Effector CD4-positive, alpha-beta T cell (primary cell): ENCODE data around the gene EGFL6. TPM values are rescaled to one million over a fixed set of nuclear protein-coding genes. Genes with fewer than 3 reads are reported as not detected.

Source experiments
- DNase-seq: peaks from one replicate; pipeline ENCODE4 v3.0.0-alpha.2; 2020
- total RNA-seq: gene quantifications from one replicate; lab custom pipeline; 2026; lab: John Stamatoyannopoulos, UW

EGFL6 gene
- total RNA-seq, result not detected

- DNase-seq, result no peak
Measured at GRCh38 chrX:13569479-13570260, at the start of gene EGFL6. Gene EGFL6 (plus strand): TSS chrX:13569601. CDS start chrX:13569862, 261 bp downstream.

GRCh38 chrX:13520351-13520750 lies 49.0 kb upstream of the EGFL6 start:
- DNase-seq, result no peak

DNA sequence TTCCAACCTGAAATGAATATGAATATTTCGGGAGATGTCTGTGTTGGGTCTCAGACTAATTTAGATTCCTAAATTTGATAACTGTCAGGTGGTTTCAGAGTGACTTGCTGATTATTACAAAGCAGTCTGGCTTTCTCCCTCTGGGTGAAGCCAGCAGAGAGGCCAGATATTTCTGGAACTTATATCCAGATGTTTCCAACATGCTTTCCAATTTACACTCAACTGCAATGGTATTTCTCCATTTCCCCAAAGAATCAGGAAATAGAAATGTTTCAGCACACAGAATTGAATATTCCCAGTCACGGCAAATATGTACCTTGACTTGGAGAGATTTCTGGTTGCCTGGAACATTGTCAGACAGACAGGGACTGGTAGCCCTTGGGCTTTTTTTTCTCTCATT lies 48.5 kb upstream of the EGFL6 start:
- DNase-seq, result no peak

- DNase-seq, result no peak
Measured at GRCh38 chrX:13522811-13523210, 46.6 kb upstream of the EGFL6 start.

DNA sequence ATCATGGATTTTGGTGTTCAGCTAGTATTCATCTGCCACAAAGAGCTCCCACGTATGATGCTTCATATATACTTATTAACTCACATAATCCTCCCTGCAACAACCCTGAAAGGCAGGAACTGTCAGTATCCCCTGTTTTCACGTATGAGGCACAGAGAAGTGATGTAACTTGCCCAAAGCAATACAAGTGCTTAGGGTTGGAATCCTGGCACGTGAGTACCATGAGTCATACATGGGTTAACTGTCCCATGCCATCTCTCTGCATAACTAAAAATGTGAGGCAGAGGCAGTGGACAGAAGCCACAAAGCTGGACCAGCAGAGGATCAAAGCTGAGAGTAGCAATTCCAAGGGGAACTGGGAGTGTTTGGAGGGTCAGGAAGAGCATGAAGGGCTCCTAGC lies 35.7 kb upstream of the EGFL6 start:
- DNase-seq, result no peak

- no peak for DNase-seq
Measured at GRCh38 chrX:13535376-13536165, 33.8 kb upstream of the EGFL6 start.

- DNase-seq, result no peak
Measured at GRCh38 chrX:13536551-13536950, 32.9 kb upstream of the EGFL6 start.

DNA sequence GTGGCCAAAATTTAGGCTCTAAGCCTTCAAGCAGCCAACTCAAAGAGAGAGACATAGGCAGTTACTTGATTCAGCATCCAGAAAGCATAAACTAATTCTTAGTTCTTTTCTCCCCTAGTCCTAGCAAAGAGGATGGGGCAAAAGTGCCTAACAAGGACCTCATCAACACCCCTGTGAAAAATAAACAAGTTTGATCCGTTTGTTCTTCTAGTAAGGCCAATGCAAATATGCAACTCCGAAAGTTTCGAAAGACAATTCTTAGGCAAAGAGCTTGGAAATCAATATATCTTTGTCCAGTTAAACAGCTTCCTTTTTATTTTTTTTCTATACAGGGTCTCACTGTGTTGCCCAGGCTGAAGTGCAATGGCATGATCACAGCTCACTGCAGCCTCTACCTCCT lies 31.0 kb upstream of the EGFL6 start:
- DNase-seq, result no peak

DNA sequence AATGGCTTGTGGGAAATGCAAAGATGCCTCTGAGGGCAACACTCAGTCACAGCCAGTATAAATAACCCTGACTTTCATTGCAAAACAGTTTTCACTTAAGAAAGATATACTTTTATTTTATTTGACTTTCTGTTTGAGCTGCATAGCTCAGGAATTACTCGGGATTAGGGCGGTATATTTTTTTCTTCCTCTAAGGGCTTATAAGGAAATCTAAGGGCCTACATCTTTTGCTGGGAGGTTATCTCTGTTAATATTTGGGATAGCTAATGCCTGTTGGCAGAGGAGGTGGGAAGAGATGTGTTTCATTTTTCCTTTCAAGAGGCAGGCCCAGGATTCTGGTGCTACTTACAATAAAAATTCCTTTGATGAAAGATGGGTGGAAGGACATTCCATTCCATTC lies 28.8 kb upstream of the EGFL6 start:
- no peak for DNase-seq

GRCh38 chrX:13545726-13546125 lies 23.7 kb upstream of the EGFL6 start:
- DNase-seq, result no peak

GRCh38 chrX:13547671-13548070 lies 21.7 kb upstream of the EGFL6 start:
- no peak for DNase-seq

DNA sequence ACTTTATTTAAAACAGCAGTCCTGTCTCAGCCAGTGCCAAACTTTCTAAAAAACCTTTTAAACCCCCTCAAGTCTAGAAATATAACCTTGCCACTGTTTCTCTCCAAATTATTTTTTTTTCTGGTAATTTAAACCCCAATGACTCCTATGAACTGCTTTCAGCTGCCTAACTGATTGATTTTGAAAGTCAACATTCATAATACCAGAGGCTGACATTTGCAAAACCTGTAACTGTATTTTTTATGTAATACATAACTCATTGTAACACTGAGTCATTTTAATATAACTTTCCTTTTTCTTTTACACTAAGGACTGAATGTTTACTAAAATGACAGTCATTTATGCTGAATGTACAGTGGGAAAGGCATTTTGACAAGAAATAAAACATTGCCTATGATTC lies 19.1 kb upstream of the EGFL6 start:
- DNase-seq, result no peak

- DNase-seq, result no peak
Measured at GRCh38 chrX:13551610-13552009, 17.8 kb upstream of the EGFL6 start.

GRCh38 chrX:13552892-13553291 lies 16.5 kb upstream of the EGFL6 start:
- no peak for DNase-seq

DNA sequence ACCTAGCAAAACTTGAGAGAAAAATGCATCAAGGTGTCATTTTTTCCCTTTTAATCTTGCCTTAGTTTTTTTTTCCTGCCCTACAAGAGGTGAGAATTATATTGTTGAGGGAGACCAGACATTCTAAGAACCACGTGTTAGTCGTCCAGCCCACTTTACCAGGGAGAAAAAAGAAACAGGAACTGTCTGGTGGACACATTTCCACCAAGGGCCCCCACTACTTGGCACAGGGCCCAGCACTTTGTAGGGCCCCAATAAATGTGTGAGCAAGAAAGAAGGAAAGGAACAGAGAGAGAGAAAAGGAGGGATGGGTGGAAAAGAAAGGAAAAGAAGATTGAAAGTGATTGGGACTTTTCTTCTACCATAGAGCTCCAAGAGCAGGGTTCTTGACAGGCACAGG lies 3.9 kb upstream of the EGFL6 start:
- DNase-seq, result no peak

GRCh38 chrX:13570261-13570605 lies 832 bp downstream of the EGFL6 start:
- no peak for DNase-seq

DNA sequence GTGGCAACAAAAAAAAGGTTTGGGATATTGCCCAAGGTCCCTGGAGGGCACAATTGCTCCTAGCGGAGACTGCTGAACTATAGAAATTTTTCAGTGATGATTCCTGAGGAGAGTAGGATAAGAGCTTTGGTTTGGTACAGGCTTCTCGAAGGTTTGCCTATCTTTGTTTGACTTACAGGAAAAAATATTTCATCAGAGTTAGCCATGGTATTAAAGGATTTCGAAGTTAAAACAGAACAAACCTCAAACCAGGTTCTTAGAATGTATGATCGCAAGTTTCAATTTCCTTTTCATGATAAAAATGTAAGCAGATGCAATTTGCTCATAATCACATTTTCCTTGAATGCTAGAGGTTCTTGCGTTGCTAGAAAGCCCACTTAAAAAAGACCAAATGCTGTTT lies 1.7 kb downstream of the EGFL6 start:
- no peak for DNase-seq

DNA sequence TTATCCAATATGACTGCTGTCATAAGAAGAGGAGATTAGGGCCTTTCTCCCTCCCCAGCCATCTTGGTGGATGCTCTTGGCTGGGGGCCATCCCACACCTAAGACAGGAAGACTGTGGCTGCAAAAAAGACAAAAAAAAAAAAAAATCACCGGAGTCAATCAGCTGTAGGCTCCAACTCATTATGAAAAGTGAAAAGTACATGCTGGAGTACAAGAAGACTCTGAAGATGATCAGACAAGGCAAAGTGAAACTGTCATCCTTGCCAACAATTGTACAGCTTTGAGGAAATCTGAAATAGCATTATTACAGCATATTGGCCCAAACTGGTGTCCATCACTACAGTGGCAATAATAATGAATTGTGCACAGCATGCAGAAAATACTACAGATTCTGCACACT lies 5.2 kb downstream of the EGFL6 start:
- no peak for DNase-seq

GRCh38 chrX:13579661-13580060 lies 10.3 kb downstream of the EGFL6 start:
- DNase-seq, result no peak

DNA sequence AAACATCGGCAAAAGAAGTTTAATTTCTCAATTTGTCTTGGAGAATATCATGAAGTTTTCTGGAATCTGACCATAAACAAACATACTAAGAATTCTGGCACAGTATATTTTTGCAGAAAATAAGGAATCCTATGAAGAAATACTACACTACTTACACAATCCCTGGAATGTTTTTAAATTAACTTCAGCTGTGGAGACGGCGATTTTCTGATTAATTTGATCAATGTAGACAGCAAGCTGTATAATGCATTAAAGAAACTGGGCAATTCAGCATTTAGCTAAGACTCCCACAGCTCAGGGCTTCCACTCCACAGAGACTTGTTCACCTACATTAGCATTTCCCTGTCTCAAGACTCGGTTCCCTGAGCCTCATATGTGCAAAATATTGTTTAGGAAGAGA lies 12.2 kb downstream of the EGFL6 start:
- DNase-seq, result no peak

DNA sequence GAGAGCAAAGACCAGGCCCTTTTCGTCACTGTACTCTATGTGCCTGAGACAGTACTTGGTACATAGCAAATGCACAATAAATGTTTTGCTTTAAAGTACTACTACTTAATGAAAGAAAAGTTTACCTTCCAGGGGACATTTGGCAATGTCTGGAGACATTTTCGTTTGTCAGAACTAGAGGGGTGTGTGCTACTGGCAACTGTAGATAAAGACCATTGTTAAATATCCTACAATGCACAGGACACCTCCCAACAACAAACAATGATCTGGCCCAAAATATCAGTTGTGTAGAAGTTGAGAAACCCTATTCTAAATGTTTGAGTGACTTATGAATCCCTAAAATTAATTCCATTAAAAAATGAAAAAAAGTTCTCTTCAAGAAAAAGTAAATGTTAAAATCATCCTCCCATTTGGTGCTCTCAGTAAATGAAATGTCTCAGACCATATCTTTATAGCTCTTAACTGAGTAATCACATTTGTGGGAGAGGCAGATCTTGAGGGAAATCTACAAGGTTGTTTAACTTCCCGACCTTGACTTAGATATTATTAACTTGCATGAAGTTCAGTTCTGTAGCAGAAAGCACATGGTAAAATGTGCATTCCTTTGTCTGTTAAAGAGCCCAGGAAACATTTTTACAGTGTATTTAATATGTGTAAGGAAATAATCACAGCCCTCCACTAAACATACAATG lies 18.5 kb downstream of the EGFL6 start:
- no peak for DNase-seq

GRCh38 chrX:13590207-13590606 lies 20.8 kb downstream of the EGFL6 start:
- no peak for DNase-seq

DNA sequence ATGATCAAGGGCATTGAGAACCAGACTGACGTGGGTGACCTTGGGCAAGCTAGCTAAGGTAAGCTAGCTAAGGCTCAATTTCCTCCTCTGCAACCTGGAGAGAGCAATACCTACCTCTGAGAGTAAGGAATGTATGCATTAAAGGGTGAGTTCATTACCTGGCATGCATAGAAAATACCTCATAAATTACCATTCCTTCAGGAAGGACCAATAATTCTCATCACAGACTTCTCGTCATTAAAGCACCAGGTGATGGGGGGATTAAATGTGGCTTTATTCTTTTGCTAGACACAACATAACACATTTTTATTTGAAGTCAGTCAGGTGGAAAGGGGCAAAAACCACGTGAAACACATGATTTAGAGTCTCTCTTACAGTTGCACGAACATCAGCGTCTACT lies 21.5 kb downstream of the EGFL6 start:
- no peak for DNase-seq

- no peak for DNase-seq
Measured at GRCh38 chrX:13597874-13598273, 28.5 kb downstream of the EGFL6 start.
